Thyroid gland (tissue), 4 donors: ENCODE data around the gene PRKCE. TPM values are rescaled to one million over a fixed set of nuclear protein-coding genes. Genes with fewer than 3 reads are reported as not detected.

ENCODE experiments used
- DNase-seq, 2 donors: peaks; one replicate each; pipeline ENCODE4 v3.0.0-alpha.2; 2019
- H3K27ac ChIP-seq, 3 donors: fragments of 200-600 bp; sonication (generic); 1 replicate in 2 of 3; 2 replicates in 1 of 3; pipeline ENCODE4 v1.5.1; 2016 to 2019; ENCODE audit warnings: mild to moderate bottlenecking in 1 of 3, moderate library complexity in 1 of 3
- H3K27me3 ChIP-seq: fragments of 200-600 bp; sonication (generic); one replicate; pipeline ENCODE4 v1.5.1; 2019
- H3K36me3 ChIP-seq, 2 donors: fragments of 200-600 bp; sonication (generic); one replicate each; pipeline ENCODE4 v1.5.1; 2016 to 2019
- H3K4me1 ChIP-seq, 2 donors: fragments of 200-600 bp; sonication (generic); one replicate each; pipeline ENCODE4 v1.5.1; 2017 to 2019
- H3K4me3 ChIP-seq, 3 donors: fragments of 200-600 bp; sonication (generic); replicated peaks in 1 of 3; 1 replicate in 2 of 3; 2 replicates in 1 of 3; pipeline ENCODE4 v1.5.1; 2016; ENCODE audit warnings: mild to moderate bottlenecking in 1 of 3
- H3K9me3 ChIP-seq: fragments of 200-600 bp; sonication (generic); one replicate; pipeline ENCODE4 v1.5.1; 2017
- POLR2A ChIP-seq, 2 donors: fragments of 450-650 bp; IDR thresholded peaks; one replicate each; pipeline ENCODE4 v1.6.1; 2017; ENCODE audit warnings: antibody characterized with exemption in 2 of 2, mild to moderate bottlenecking in 2 of 2, moderate library complexity in 1 of 2
- WGBS, 2 donors: methylation state at CpG; one replicate each; pipeline ENCODE4 v1.1.5; 2017; 5-methylcytosine and 5-hydroxymethylcytosine counted together
- intact Hi-C: fragments of 100-400 bp; cut with DNase I; formaldehyde crosslinking; loops from one replicate; pipeline ENCODE4 v1.15.1; 2023
- total RNA-seq, 4 donors: library from RNA; depleted of rRNA; stranded (reverse); fragments of >200 nt; gene quantifications; one replicate each; pipeline ENCODE4 v1.2.3, GENCODE V29; 2016
- TF ChIP-seq, protein P1 (sequence below), 6 experiments: fragments of 200-600 bp in 3 of 6; fragments of 450-650 bp in 3 of 6; sonication (generic) in 3 of 6; IDR thresholded peaks; one replicate each; pipeline ENCODE4 v1.5.1; 2016 to 2019; ENCODE audit warnings: antibody characterized with exemption in 6 of 6, mild to moderate bottlenecking in 2 of 6, inconsistent platforms in 1 of 6, moderate library complexity in 1 of 6

Gene PRKCE
- total RNA-seq, 4 donors from 2014 or later = 8.4 to 35.3 (median 15.2) TPM

GRCh38 chr2:45711224-45711623, 59.7 kb downstream of the PRKCE start:
- H3K27ac ChIP-seq = no peak overlapping the region
- TF ChIP-seq, protein P1, sequence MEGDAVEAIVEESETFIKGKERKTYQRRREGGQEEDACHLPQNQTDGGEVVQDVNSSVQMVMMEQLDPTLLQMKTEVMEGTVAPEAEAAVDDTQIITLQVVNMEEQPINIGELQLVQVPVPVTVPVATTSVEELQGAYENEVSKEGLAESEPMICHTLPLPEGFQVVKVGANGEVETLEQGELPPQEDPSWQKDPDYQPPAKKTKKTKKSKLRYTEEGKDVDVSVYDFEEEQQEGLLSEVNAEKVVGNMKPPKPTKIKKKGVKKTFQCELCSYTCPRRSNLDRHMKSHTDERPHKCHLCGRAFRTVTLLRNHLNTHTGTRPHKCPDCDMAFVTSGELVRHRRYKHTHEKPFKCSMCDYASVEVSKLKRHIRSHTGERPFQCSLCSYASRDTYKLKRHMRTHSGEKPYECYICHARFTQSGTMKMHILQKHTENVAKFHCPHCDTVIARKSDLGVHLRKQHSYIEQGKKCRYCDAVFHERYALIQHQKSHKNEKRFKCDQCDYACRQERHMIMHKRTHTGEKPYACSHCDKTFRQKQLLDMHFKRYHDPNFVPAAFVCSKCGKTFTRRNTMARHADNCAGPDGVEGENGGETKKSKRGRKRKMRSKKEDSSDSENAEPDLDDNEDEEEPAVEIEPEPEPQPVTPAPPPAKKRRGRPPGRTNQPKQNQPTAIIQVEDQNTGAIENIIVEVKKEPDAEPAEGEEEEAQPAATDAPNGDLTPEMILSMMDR (IDR thresholded peaks at IDR 0.05) = no peak
- no peak for TF ChIP-seq POLR2A (IDR thresholded peaks at IDR 0.05)
- 98 to 100% methylated on average over 2 of the region's 2 CpGs for WGBS, 2 donors
- H3K36me3 ChIP-seq = no peaks in the 10 kb centered on the region
- no peaks in the 10 kb centered on the region for H3K4me1 ChIP-seq
- H3K4me3 ChIP-seq = no peak overlapping the region
- no peak for DNase-seq
- H3K27me3 ChIP-seq = no peaks in the 10 kb centered on the region
- no peaks in the 10 kb centered on the region for H3K9me3 ChIP-seq
- intact Hi-C loops = no loop called here

GRCh38 chr2:45712570-45712969, 61.1 kb downstream of the PRKCE start:
- H3K27ac ChIP-seq = no peak overlapping the region
- DNase-seq = no peak
- H3K36me3 ChIP-seq = no peaks in the 10 kb centered on the region
- no peak overlapping the region for H3K4me3 ChIP-seq
- TF ChIP-seq, protein P1 (IDR thresholded peaks at IDR 0.05) = no peak
- TF ChIP-seq POLR2A (IDR thresholded peaks at IDR 0.05) = no peak
- no peaks in the 10 kb centered on the region for H3K27me3 ChIP-seq
- H3K9me3 ChIP-seq = no peaks in the 10 kb centered on the region
- 96 to 99% methylated on average over 3 of the region's 3 CpGs for WGBS, 2 donors
- no peaks in the 10 kb centered on the region for H3K4me1 ChIP-seq
- intact Hi-C loops = no loop called here

- no peaks in the 10 kb centered on the region for H3K27me3 ChIP-seq
- no peaks in the 10 kb centered on the region for H3K9me3 ChIP-seq
- H3K4me3 ChIP-seq = no peak overlapping the region
- no peak overlapping the region for H3K27ac ChIP-seq
- TF ChIP-seq, protein P1 (IDR thresholded peaks at IDR 0.05) = no peak
- TF ChIP-seq POLR2A (IDR thresholded peaks at IDR 0.05) = no peak
- intact Hi-C loops = no loop called here
- DNase-seq = no peak
- 93% methylated on average over 4 of the region's 4 CpGs for WGBS, 2 donors
- H3K4me1 ChIP-seq = no peaks in the 10 kb centered on the region
- no peaks in the 10 kb centered on the region for H3K36me3 ChIP-seq
Measured at GRCh38 chr2:45713136-45713535, 61.7 kb downstream of the PRKCE start.

GRCh38 chr2:45713591-45713990, 62.1 kb downstream of the PRKCE start:
- intact Hi-C loops = no loop called here
- DNase-seq = no peak
- Histone ChIP-seq H3K36me3 (no peaks in the 10 kb centered on the region), H3K9me3 (no peaks in the 10 kb centered on the region), H3K27ac (no peak overlapping the region), H3K4me3 (no peak overlapping the region), H3K27me3 (no peaks in the 10 kb centered on the region), H3K4me1 (no peaks in the 10 kb centered on the region)
- TF ChIP-seq, protein P1 (IDR thresholded peaks at IDR 0.05) = no peak

DNA sequence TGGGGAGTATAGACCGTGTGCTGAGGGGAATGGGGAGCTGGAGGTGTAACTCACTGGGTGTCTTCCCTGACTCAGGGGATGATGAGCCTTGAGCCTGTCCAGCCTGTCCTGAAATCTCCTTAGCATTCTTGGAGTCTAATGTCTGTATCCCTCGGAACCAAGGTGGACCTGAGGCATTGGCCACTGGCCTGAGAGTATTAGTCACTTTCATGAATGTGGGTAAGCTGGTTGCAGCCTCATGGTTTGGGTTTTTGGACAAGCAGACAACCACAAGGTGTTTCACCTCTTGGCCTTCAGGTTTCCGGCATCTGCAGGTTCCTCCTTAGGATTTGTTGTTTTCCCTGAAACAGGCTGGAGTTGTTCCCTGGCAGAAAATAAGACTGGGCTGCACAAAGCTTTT, 63.2 kb downstream of the PRKCE start:
- 96 to 97% methylated on average over 3 of the region's 3 CpGs for WGBS, 2 donors
- no peak for DNase-seq
- Histone ChIP-seq H3K9me3 (no peaks in the 10 kb centered on the region), H3K4me3 (no peak overlapping the region), H3K36me3 (no peaks in the 10 kb centered on the region), H3K27ac (no peak overlapping the region), H3K27me3 (no peaks in the 10 kb centered on the region), H3K4me1 (no peaks in the 10 kb centered on the region)
- TF ChIP-seq, protein P1 (IDR thresholded peaks at IDR 0.05) = no peak
- no peak for TF ChIP-seq POLR2A (IDR thresholded peaks at IDR 0.05)
- intact Hi-C loops = no loop called here
